Measurements from ENCODE around the gene SERP1. TPM values are rescaled to one million over a fixed set of nuclear protein-coding genes. Genes with fewer than 3 reads are reported as not detected.

SERP1 gene
- total and polyA plus RNA-seq, 3 donors from 2014 or later = 71.6 to 219 (median 206) TPM

GRCh38 chr3:150564243-150564642 lies 17.9 kb upstream of the SERP1 start:
- Histone ChIP-seq H3K36me3 (ENCODE audit: low read depth, missing control alignments) (no peaks in the 10 kb centered on the region), H3K4me1 (no peaks in the 10 kb centered on the region), H3K27me3 (no peaks in the 10 kb centered on the region), H3K9me3 (no peaks in the 10 kb centered on the region), H3K27ac (no peak overlapping the region), H3K4me3 (no peak overlapping the region)
- no peak for TF ChIP-seq POLR2A (IDR thresholded peaks at IDR 0.05)
- TF ChIP-seq, protein P1, sequence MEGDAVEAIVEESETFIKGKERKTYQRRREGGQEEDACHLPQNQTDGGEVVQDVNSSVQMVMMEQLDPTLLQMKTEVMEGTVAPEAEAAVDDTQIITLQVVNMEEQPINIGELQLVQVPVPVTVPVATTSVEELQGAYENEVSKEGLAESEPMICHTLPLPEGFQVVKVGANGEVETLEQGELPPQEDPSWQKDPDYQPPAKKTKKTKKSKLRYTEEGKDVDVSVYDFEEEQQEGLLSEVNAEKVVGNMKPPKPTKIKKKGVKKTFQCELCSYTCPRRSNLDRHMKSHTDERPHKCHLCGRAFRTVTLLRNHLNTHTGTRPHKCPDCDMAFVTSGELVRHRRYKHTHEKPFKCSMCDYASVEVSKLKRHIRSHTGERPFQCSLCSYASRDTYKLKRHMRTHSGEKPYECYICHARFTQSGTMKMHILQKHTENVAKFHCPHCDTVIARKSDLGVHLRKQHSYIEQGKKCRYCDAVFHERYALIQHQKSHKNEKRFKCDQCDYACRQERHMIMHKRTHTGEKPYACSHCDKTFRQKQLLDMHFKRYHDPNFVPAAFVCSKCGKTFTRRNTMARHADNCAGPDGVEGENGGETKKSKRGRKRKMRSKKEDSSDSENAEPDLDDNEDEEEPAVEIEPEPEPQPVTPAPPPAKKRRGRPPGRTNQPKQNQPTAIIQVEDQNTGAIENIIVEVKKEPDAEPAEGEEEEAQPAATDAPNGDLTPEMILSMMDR (IDR thresholded peaks at IDR 0.05) = no peak
- intact Hi-C loops (cut with DNase I; ENCODE audit: low total_unique reads) = no loop called here
- WGBS, 2 donors = 68 to 72% methylated on average over 2 of the region's 2 CpGs
- no peak for DNase-seq

DNA sequence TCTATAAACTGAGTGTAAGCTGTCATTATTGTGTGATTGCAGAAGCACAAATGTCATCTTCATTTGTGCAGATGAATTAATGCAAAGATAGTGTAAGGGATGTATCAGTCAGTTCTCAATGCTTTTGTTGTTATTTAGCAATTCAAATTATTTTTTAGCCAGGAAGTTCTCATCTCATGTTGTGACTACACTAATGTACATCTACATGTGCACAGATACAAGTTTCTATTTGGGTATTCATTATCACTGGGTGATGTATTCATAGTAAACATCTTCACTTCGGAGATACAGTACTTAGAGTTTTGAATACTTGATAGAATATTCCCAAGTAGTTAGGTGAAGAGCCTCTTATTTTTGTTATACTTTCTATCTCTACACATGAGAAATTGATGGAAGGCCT lies 11.4 kb upstream of the SERP1 start:
- intact Hi-C loops (cut with DNase I; ENCODE audit: low total_unique reads) = no loop called here
- 72 to 88% methylated on average over 1 of the region's 1 CpG for WGBS, 2 donors
- no peaks in the 10 kb centered on the region for H3K4me1 ChIP-seq
- no peaks in the 10 kb centered on the region for H3K9me3 ChIP-seq
- no peaks in the 10 kb centered on the region for H3K27me3 ChIP-seq
- no peak overlapping the region for H3K27ac ChIP-seq
- TF ChIP-seq, protein P1 (IDR thresholded peaks at IDR 0.05) = no peak
- TF ChIP-seq POLR2A (IDR thresholded peaks at IDR 0.05) = no peak
- no peaks in the 10 kb centered on the region for H3K36me3 ChIP-seq (ENCODE audit: low read depth, missing control alignments)
- H3K4me3 ChIP-seq = no peak overlapping the region
- DNase-seq = no peak

GRCh38 chr3:150556792-150557191 lies 10.5 kb upstream of the SERP1 start:
- no peak for DNase-seq
- Histone ChIP-seq H3K27ac (no peak overlapping the region), H3K36me3 (ENCODE audit: low read depth, missing control alignments) (no peaks in the 10 kb centered on the region), H3K4me3 (no peak overlapping the region), H3K27me3 (no peaks in the 10 kb centered on the region), H3K9me3 (no peaks in the 10 kb centered on the region), H3K4me1 (no peaks in the 10 kb centered on the region)
- intact Hi-C loops (cut with DNase I; ENCODE audit: low total_unique reads) = no loop called here
- WGBS, 2 donors = 42 to 53% methylated on average over 2 of the region's 2 CpGs
- TF ChIP-seq, protein P1 (IDR thresholded peaks at IDR 0.05) = no peak
- no peak for TF ChIP-seq POLR2A (IDR thresholded peaks at IDR 0.05)

GRCh38 chr3:150555859-150556436 lies 9.7 kb upstream of the SERP1 start:
- H3K27ac ChIP-seq = no peak overlapping the region
- H3K4me3 ChIP-seq = no peak overlapping the region
- H3K4me1 ChIP-seq = no peaks in the 10 kb centered on the region
- DNase-seq = no peak
- H3K36me3 ChIP-seq (ENCODE audit: low read depth, missing control alignments) = no peaks in the 10 kb centered on the region
- TF ChIP-seq, protein P1 (IDR thresholded peaks at IDR 0.05) = no peak
- no peak for TF ChIP-seq POLR2A (IDR thresholded peaks at IDR 0.05)
- 88 to 89% methylated on average over 4 of the region's 4 CpGs for WGBS, 2 donors
- intact Hi-C loops (cut with DNase I; ENCODE audit: low total_unique reads) = no loop called here
- H3K9me3 ChIP-seq = no peaks in the 10 kb centered on the region
- no peaks in the 10 kb centered on the region for H3K27me3 ChIP-seq

- Histone ChIP-seq H3K4me3 (peak overlapping the region; percentile 91 to 94), H3K4me1 (peaks cover 10% of the 10 kb centered on the region), H3K27me3 (no peaks in the 10 kb centered on the region), H3K27ac (peak overlapping the region; percentile 98 to 99), H3K36me3 (ENCODE audit: low read depth, missing control alignments) (no peaks in the 10 kb centered on the region), H3K9me3 (no peaks in the 10 kb centered on the region)
- DNase-seq = no peak
- intact Hi-C loops (cut with DNase I; ENCODE audit: low total_unique reads) = no loop called here
- 11% methylated on average over 7 of the region's 7 CpGs for WGBS, 2 donors
- TF ChIP-seq, protein P1 (IDR thresholded peaks at IDR 0.05) = no peak
- no peak for TF ChIP-seq POLR2A (IDR thresholded peaks at IDR 0.05)
Observed at GRCh38 chr3:150547045-150547741, 897 bp upstream of the SERP1 start.
